ENCODE results near the gene GNPDA1. TPM values are rescaled to one million over a fixed set of nuclear protein-coding genes. Genes with fewer than 3 reads are reported as not detected.

Gene GNPDA1
- 29.7 TPM for total RNA-seq (2013)
- polyA plus RNA-seq: 10 to 100 TPM; 14.6 to 47.6 (median 24.3) TPM
- 12.8 and 13.7 TPM in 2 replicates for polyA minus RNA-seq
- 16.6 to 67.9 (median 49.9) reads per million in 11 experiments for total RNA-seq

- 2% methylated on average over 45 of the region's 58 CpGs for WGBS (ENCODE audit: insufficient coverage)
- Histone ChIP-seq H3K9me3 (replicated peaks in 1 of 2; ENCODE audit: control insufficient read depth in 1 of 2, insufficient read depth in 1 of 2, low read length in 2 of 2) (no peaks in the 10 kb centered on the region), H3K27ac (ENCODE audit: low read depth in 1 of 2, low read length in 2 of 2) (peak within 1 kb of the TSS; percentile 64 to 93), H3K27me3 (ENCODE audit: control insufficient read depth in 2 of 2, insufficient read depth in 2 of 2, low read length in 2 of 2) (no peaks in the 10 kb centered on the region), H3K4me1 (ENCODE audit: control insufficient read depth in 1 of 2, insufficient read depth in 2 of 2, low read length in 2 of 2) (peaks cover 40 to 47% of the 10 kb centered on the region in 2 donors), H3K4me3 (replicated peaks in 1 of 3; ENCODE audit: low read depth in 2 of 3, low read length in 3 of 3) (peak within 1 kb of the TSS; percentile 62 to 80 (median 67)), H2AFZ (ENCODE audit: insufficient read depth, low read depth, low read length, poor library complexity, severe bottlenecking) (peak within 1 kb of the TSS; percentile 95), H4K20me1 (ENCODE audit: insufficient read depth, low read length) (no peaks in the 10 kb centered on the region), H3K9ac (ENCODE audit: insufficient read depth, low read length, poor library complexity, severe bottlenecking) (peak within 1 kb of the TSS; percentile 78), H3K36me3 (replicated peaks in 1 of 2; ENCODE audit: control insufficient read depth in 1 of 2, insufficient read depth in 2 of 2, low read length in 2 of 2) (peaks cover 0 to 11% of the 10 kb centered on the region in 2 donors), H3K79me2 (ENCODE audit: insufficient read depth, low read length) (no peaks in the 10 kb centered on the region), H3K4me2 (replicated peaks; ENCODE audit: extremely low read depth, low read length, poor library complexity, severe bottlenecking) (peak within 1 kb of the TSS; percentile 83)
- TF ChIP-seq CTCF (IDR thresholded peaks at IDR 0.05): no peak
- Mint-ChIP-seq H3K4me1 (peaks cover 49% of the 10 kb centered on the region), H3K27ac (peak within 1 kb of the TSS; percentile 83 to 98 (median 94)), H3K9me3 (peaks cover 0 to 2% (median 2%) of the 10 kb centered on the region in 7 donors), H3K4me3 (peak within 1 kb of the TSS; percentile 79 to 92), H3K27me3 (ENCODE audit: low read depth in 3 of 3) (peaks cover 0 to 2% (median 0%) of the 10 kb centered on the region in 3 donors), H3K36me3 (peaks cover 18 to 21% of the 10 kb centered on the region in 2 donors)
- intact Hi-C loops (cut with micrococcal nuclease): loop anchor here in 1 of 2 donors (10.0 kb wide), 1 partner anchor 212 kb away; no protein-coding TSS in a partner anchor
- DNase-seq: peak; percentile 66 to 84 (median 80)
These were observed at the start of gene GNPDA1 for GRCh38 chr5:142012792-142013388. TSS of gene GNPDA1 (minus strand) at chr5:142013027. CDS start at chr5:142012035, 992 bp downstream.

- WGBS (ENCODE audit: insufficient coverage): no CpG with 5 or more reads among the region's 1 CpG
- no peaks in the 10 kb centered on the region for H3K36me3 ChIP-seq (replicated peaks in 1 of 2; ENCODE audit: control insufficient read depth in 1 of 2, insufficient read depth in 2 of 2, low read length in 2 of 2)
- H4K20me1 ChIP-seq (ENCODE audit: insufficient read depth, low read length): no peaks in the 10 kb centered on the region
- H3K4me1 ChIP-seq (ENCODE audit: control insufficient read depth in 1 of 2, insufficient read depth in 2 of 2, low read length in 2 of 2): peaks cover 11 to 15% of the 10 kb centered on the region in 2 donors
- no peak for TF ChIP-seq CTCF (IDR thresholded peaks at IDR 0.05)
- H3K27me3 ChIP-seq (ENCODE audit: control insufficient read depth in 2 of 2, insufficient read depth in 2 of 2, low read length in 2 of 2): no peaks in the 10 kb centered on the region
- peaks cover 1 to 4% (median 2%) of the 10 kb centered on the region in 3 donors for H3K27me3 Mint-ChIP-seq (ENCODE audit: low read depth in 3 of 3)
- peaks cover 16% of the 10 kb centered on the region for H3K4me1 Mint-ChIP-seq
- no peak for DNase-seq
- no peaks in the 10 kb centered on the region for H3K79me2 ChIP-seq (ENCODE audit: insufficient read depth, low read length)
- no peak overlapping the region for H2AFZ ChIP-seq (ENCODE audit: insufficient read depth, low read depth, low read length, poor library complexity, severe bottlenecking)
- H3K9me3 Mint-ChIP-seq: no peaks in the 10 kb centered on the region
- intact Hi-C loops (cut with micrococcal nuclease): no loop called here
- H3K27ac ChIP-seq (ENCODE audit: low read depth in 1 of 2, low read length in 2 of 2): no peak overlapping the region
- H3K9me3 ChIP-seq (replicated peaks in 1 of 2; ENCODE audit: control insufficient read depth in 1 of 2, insufficient read depth in 1 of 2, low read length in 2 of 2): no peaks in the 10 kb centered on the region
- peak overlapping the region in 1 of 7 donors; percentile 41 for H3K27ac Mint-ChIP-seq
- no peak overlapping the region for H3K9ac ChIP-seq (ENCODE audit: insufficient read depth, low read length, poor library complexity, severe bottlenecking)
- H3K4me2 ChIP-seq (replicated peaks; ENCODE audit: extremely low read depth, low read length, poor library complexity, severe bottlenecking): no peak overlapping the region
- H3K4me3 Mint-ChIP-seq: no peak overlapping the region
- no peak overlapping the region for H3K4me3 ChIP-seq (replicated peaks in 1 of 3; ENCODE audit: low read depth in 2 of 3, low read length in 3 of 3)
- H3K36me3 Mint-ChIP-seq: no peaks in the 10 kb centered on the region
These were observed 46.6 kb upstream of the GNPDA1 start for GRCh38 chr5:142059304-142059940.
